Stomach (tissue), 4 donors: ENCODE measurements around the gene SPR.

Experiments
- EP300 ChIP-seq: sonication (generic); formaldehyde crosslinking; IDR thresholded peaks from one replicate; pipeline ENCODE4 v1.6.1; 2017; ENCODE audit warnings: antibody characterized with exemption
- POLR2AphosphoS5 ChIP-seq, 3 donors: sonication (generic); formaldehyde crosslinking; IDR thresholded peaks; one replicate each; pipeline ENCODE4 v1.6.1; 2016; ENCODE audit warnings: antibody characterized with exemption in 3 of 3

GRCh38 chr2:72887032-72887739 is at the start of gene SPR:
- no peak for TF ChIP-seq EP300
- peak in 2 of 3 donors; percentile 27 to 56 for TF ChIP-seq POLR2AphosphoS5 (IDR thresholded peaks at IDR 0.05)
